Astrocyte (in vitro differentiated cells and primary cell): ENCODE measurements around the gene SLC35B1. TPM values are rescaled to one million over a fixed set of nuclear protein-coding genes. Genes with fewer than 3 reads are reported as not detected.

Experiments
- DNase-seq: peaks from one replicate; pipeline ENCODE4 v3.0.0-alpha.2; 2010; ENCODE audit warnings: low read depth
- FAIRE-seq: peaks from 2 replicates; lab custom pipeline; 2011; peaks lifted over from hg19 to GRCh38; lab: Jason Lieb, UNC
- H2AFZ ChIP-seq: 2 replicates; pipeline ENCODE4 v1.6.0; 2012; ENCODE audit warnings: low read depth, low read length, inconsistent platforms
- H3K27ac ChIP-seq: 2 replicates; pipeline ENCODE4 v1.5.1; 2011; ENCODE audit warnings: low read depth, low read length, inconsistent platforms
- H3K27me3 ChIP-seq: 2 replicates; pipeline ENCODE4 v1.6.0; 2011; ENCODE audit warnings: low read length, inconsistent platforms; ENCODE audit not compliant: insufficient read depth
- H3K36me3 ChIP-seq: 2 replicates; pipeline ENCODE4 v1.5.1; 2011; ENCODE audit warnings: low read length, inconsistent platforms; ENCODE audit not compliant: insufficient read depth
- H3K4me1 ChIP-seq: 2 replicates; pipeline ENCODE4 v1.5.1; 2011; ENCODE audit warnings: low read length, inconsistent platforms; ENCODE audit not compliant: insufficient read depth
- H3K4me2 ChIP-seq: 2 replicates; pipeline ENCODE4 v1.6.0; 2012; ENCODE audit warnings: low read length, inconsistent platforms
- H3K4me3 ChIP-seq: 2 replicates; pipeline ENCODE4 v1.5.1; 2011; ENCODE audit warnings: low read depth, mild to moderate bottlenecking, low read length, inconsistent platforms; ENCODE audit not compliant: insufficient read depth
- H3K79me2 ChIP-seq: 2 replicates; pipeline ENCODE4 v1.6.0; 2012; ENCODE audit warnings: mild to moderate bottlenecking, low read length, inconsistent platforms; ENCODE audit not compliant: insufficient read depth
- H3K9ac ChIP-seq: 2 replicates; pipeline ENCODE4 v1.6.0; 2012; ENCODE audit warnings: mild to moderate bottlenecking, low read length, inconsistent platforms
- H3K9me3 ChIP-seq: 2 replicates; pipeline ENCODE4 v1.5.1; 2012; ENCODE audit warnings: low read depth, mild to moderate bottlenecking, low read length, inconsistent platforms; ENCODE audit not compliant: insufficient read depth
- H4K20me1 ChIP-seq: 2 replicates; pipeline ENCODE4 v1.6.0; 2012; ENCODE audit warnings: low read length, inconsistent platforms; ENCODE audit not compliant: insufficient read depth
- H3K27ac Mint-ChIP-seq: one replicate; pipeline ENCODE4 v1.8.0; 2021; ENCODE audit warnings: mild to moderate bottlenecking, mixed read lengths; ENCODE audit not compliant: unreplicated experiment
- H3K27me3 Mint-ChIP-seq: one replicate; pipeline ENCODE4 v1.8.0; 2021; ENCODE audit warnings: low read depth, mixed read lengths; ENCODE audit not compliant: unreplicated experiment
- H3K36me3 Mint-ChIP-seq: one replicate; pipeline ENCODE4 v1.8.0; 2021; ENCODE audit warnings: low read depth, mixed read lengths; ENCODE audit not compliant: unreplicated experiment
- H3K4me1 Mint-ChIP-seq: one replicate; pipeline ENCODE4 v1.8.0; 2021; ENCODE audit warnings: low read depth, mixed read lengths; ENCODE audit not compliant: unreplicated experiment
- H3K4me3 Mint-ChIP-seq: one replicate; pipeline ENCODE4 v1.8.0; 2021; ENCODE audit warnings: mild to moderate bottlenecking, moderate library complexity, mixed read lengths; ENCODE audit not compliant: unreplicated experiment
- H3K9me3 Mint-ChIP-seq: one replicate; pipeline ENCODE4 v1.8.0; 2021; ENCODE audit warnings: mild to moderate bottlenecking, mixed read lengths; ENCODE audit not compliant: unreplicated experiment
- EZH2 ChIP-seq: IDR thresholded peaks from 2 replicates; pipeline ENCODE4 v1.6.1; 2012; ENCODE audit warnings: mild to moderate bottlenecking, low read length, inconsistent platforms; ENCODE audit not compliant: insufficient read depth
- total RNA-seq: library from RNA; stranded (reverse); gene quantifications from 2 replicates; pipeline ENCODE4 v1.2.1, GENCODE V29; 2021
- TF ChIP-seq, protein P1 (sequence below): IDR thresholded peaks from 2 replicates; pipeline ENCODE4 v1.5.1; 2011; ENCODE audit warnings: low read depth, mild to moderate bottlenecking, inconsistent platforms, low read length, moderate library complexity; ENCODE audit not compliant: insufficient read depth

The SLC35B1 gene
- total RNA-seq, 1 donor from 2014 or later = 61.1 TPM

DNA sequence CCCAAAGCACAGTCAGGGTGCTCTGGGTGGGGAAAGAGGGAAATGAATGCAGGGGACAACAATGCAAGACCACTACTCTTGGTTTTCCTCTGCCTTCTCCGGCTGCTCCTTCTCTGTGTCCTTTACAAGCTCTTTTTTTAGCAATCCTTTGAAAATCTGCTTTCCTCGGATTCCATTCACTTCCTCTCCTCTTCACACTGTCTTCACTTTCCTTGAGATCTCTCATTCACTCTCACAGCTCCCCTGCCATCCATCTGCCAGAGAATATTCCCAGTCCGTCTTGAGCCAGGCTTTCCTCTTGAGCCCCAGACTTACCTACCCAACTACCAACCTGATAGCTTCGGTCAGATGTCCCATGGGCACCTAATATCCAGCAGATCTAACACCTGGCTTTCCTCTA lies 18.9 kb downstream of the SLC35B1 start:
- Mint-ChIP-seq H3K4me1 (peaks cover 16% of the 10 kb centered on the region), H3K4me3 (no peak overlapping the region), H3K27me3 (peaks cover 2% of the 10 kb centered on the region), H3K9me3 (peaks cover 2% of the 10 kb centered on the region), H3K27ac (no peak overlapping the region), H3K36me3 (no peaks in the 10 kb centered on the region)
- FAIRE-seq (no peak), DNase-seq (no peak)
- Histone ChIP-seq H3K27ac (no peak overlapping the region), H3K27me3 (no peaks in the 10 kb centered on the region), H3K79me2 (no peaks in the 10 kb centered on the region), H2AFZ (no peak overlapping the region), H3K4me2 (no peak overlapping the region), H4K20me1 (no peaks in the 10 kb centered on the region), H3K9ac (no peak overlapping the region), H3K36me3 (no peaks in the 10 kb centered on the region), H3K4me3 (no peak overlapping the region), H3K9me3 (no peaks in the 10 kb centered on the region), H3K4me1 (peaks cover 5% of the 10 kb centered on the region)
- no peak for TF ChIP-seq EZH2
- TF ChIP-seq, protein P1, sequence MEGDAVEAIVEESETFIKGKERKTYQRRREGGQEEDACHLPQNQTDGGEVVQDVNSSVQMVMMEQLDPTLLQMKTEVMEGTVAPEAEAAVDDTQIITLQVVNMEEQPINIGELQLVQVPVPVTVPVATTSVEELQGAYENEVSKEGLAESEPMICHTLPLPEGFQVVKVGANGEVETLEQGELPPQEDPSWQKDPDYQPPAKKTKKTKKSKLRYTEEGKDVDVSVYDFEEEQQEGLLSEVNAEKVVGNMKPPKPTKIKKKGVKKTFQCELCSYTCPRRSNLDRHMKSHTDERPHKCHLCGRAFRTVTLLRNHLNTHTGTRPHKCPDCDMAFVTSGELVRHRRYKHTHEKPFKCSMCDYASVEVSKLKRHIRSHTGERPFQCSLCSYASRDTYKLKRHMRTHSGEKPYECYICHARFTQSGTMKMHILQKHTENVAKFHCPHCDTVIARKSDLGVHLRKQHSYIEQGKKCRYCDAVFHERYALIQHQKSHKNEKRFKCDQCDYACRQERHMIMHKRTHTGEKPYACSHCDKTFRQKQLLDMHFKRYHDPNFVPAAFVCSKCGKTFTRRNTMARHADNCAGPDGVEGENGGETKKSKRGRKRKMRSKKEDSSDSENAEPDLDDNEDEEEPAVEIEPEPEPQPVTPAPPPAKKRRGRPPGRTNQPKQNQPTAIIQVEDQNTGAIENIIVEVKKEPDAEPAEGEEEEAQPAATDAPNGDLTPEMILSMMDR = no peak

DNA sequence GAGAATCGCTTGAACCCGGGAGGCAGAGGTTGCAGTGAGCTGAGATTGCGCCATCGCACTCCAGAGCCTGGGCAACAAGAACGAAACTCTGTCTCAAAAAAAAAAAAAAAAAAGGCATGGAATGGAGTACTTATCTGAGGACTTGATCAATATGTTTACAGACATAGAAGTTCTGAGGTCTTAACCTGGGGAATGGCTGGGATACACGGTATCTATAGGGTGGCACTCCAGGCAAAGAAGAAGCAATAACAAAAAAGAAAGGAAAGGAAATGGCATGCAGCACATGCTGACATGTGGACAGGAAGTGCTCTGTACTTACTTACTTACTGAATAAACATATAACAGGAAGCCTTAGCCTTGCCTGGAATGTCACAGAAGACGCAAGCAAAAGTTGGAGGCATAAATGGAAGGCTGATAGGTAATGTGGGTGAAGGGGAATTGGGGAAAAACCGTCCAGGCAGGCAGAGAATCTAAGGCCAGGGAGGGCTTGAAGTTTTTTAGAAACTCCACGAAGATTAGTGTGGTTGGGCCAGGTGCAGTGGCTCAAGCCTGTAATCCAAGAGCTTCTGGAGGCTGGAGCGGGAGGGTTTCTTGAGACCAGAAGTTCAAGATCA lies 19.8 kb downstream of the SLC35B1 start:
- no peak for TF ChIP-seq EZH2
- TF ChIP-seq, protein P1 = no peak
- Histone ChIP-seq H3K4me3 (no peak overlapping the region), H3K4me1 (peaks cover 5% of the 10 kb centered on the region), H3K9me3 (no peaks in the 10 kb centered on the region), H3K27me3 (no peaks in the 10 kb centered on the region), H3K36me3 (no peaks in the 10 kb centered on the region), H3K79me2 (no peaks in the 10 kb centered on the region), H4K20me1 (no peaks in the 10 kb centered on the region), H3K4me2 (no peak overlapping the region), H3K27ac (no peak overlapping the region), H2AFZ (peak overlapping the region; percentile 80), H3K9ac (no peak overlapping the region)
- Mint-ChIP-seq H3K36me3 (no peaks in the 10 kb centered on the region), H3K4me3 (peak overlapping the region; percentile 7), H3K9me3 (peaks cover 2% of the 10 kb centered on the region), H3K4me1 (peaks cover 14% of the 10 kb centered on the region), H3K27ac (peak overlapping the region; percentile 28), H3K27me3 (peaks cover 2% of the 10 kb centered on the region)
- no peak for FAIRE-seq
- DNase-seq = no peak
